Calu3 (cell line): Measurements from ENCODE around the gene WLS. TPM values are rescaled to one million over a fixed set of nuclear protein-coding genes. Genes with fewer than 3 reads are reported as not detected.

Source experiments
- BruUV-seq: library from RNA; stranded (reverse); fragments of 400-500 nt; replicated peaks from 2 replicates; lab custom pipeline; 2021; lab: Mats Ljungman, UMichigan
- CTCF ChIA-PET: fragments of 300-600 bp; sonication (Branson Sonifier 250); formaldehyde crosslinking; loops from one replicate; lab custom pipeline; 2022; ENCODE audit warnings: antibody characterized with exemption; lab: Charles Lee
- DNase-seq: peaks from one replicate; pipeline ENCODE4 v3.0.0; 2022
- H3K27ac Mint-ChIP-seq: one replicate; pipeline ENCODE4 v1.8.0; 2022; ENCODE audit warnings: mixed read lengths; ENCODE audit not compliant: unreplicated experiment
- H3K27me3 Mint-ChIP-seq: one replicate; pipeline ENCODE4 v1.8.0; 2022; ENCODE audit warnings: mixed read lengths; ENCODE audit not compliant: unreplicated experiment
- H3K36me3 Mint-ChIP-seq: one replicate; pipeline ENCODE4 v1.8.0; 2022; ENCODE audit warnings: mild to moderate bottlenecking, moderate library complexity, mixed read lengths; ENCODE audit not compliant: insufficient read depth, unreplicated experiment
- H3K4me1 Mint-ChIP-seq: one replicate; pipeline ENCODE4 v1.8.0; 2022; ENCODE audit warnings: mild to moderate bottlenecking, low read depth, mixed read lengths; ENCODE audit not compliant: unreplicated experiment
- H3K4me3 Mint-ChIP-seq: one replicate; pipeline ENCODE4 v1.8.0; 2022; ENCODE audit warnings: mild to moderate bottlenecking, low read depth, moderate library complexity, mixed read lengths; ENCODE audit not compliant: unreplicated experiment
- H3K9me3 Mint-ChIP-seq: one replicate; pipeline ENCODE4 v1.8.0; 2022; ENCODE audit warnings: low read depth, mixed read lengths; ENCODE audit not compliant: unreplicated experiment
- CTCF ChIP-seq: fragments of 200-600 bp; IDR thresholded peaks from one replicate; pipeline ENCODE4 v1.8.0; 2022; ENCODE audit warnings: antibody characterized with exemption; ENCODE audit not compliant: unreplicated experiment
- intact Hi-C: fragments of 100-400 bp; cut with micrococcal nuclease; formaldehyde crosslinking; loops from one replicate; pipeline ENCODE4 v1.10.0; 2022; ENCODE audit not compliant: unreplicated experiment
- total RNA-seq: library from RNA; stranded (reverse); gene quantifications from 2 replicates; pipeline ENCODE4 v1.2.3, GENCODE V29; 2022

Gene WLS
- total RNA-seq, 1 experiment from 2014 or later, result 50.9 TPM

GRCh38 chr1:68117416-68117815, 114.9 kb downstream of the WLS start:
- H3K9me3 Mint-ChIP-seq, result no peaks in the 10 kb centered on the region
- intact Hi-C loops, result loop anchor here (2.0 to 10.0 kb wide), 2 partner anchors 473 to 1617 kb away; no protein-coding TSS in a partner anchor
- CTCF ChIA-PET, result interaction anchor here (0.6 to 2.2 kb wide), 5 partner anchors 179 to 267 kb away, joined by 3 to 8 read pairs (median 6); no protein-coding TSS in a partner anchor
- no peak for TF ChIP-seq CTCF
- H3K4me3 Mint-ChIP-seq, result no peak overlapping the region
- peaks cover 7% of the 10 kb centered on the region for H3K36me3 Mint-ChIP-seq
- no peak for DNase-seq
- peaks cover 16% of the 10 kb centered on the region for H3K4me1 Mint-ChIP-seq
- no peak overlapping the region for H3K27ac Mint-ChIP-seq
- H3K27me3 Mint-ChIP-seq, result no peaks in the 10 kb centered on the region
- no TSS peak for BruUV-seq

- H3K9me3 Mint-ChIP-seq, result no peaks in the 10 kb centered on the region
- intact Hi-C loops, result loop anchor here (1.0 to 10.0 kb wide), 4 partner anchors 205 to 1618 kb away; no protein-coding TSS in a partner anchor
- peak; percentile 63 for DNase-seq
- no TSS peak for BruUV-seq
- no peak overlapping the region for H3K4me3 Mint-ChIP-seq
- peaks cover 22% of the 10 kb centered on the region for H3K4me1 Mint-ChIP-seq
- TF ChIP-seq CTCF, result peak; percentile 74
- H3K27me3 Mint-ChIP-seq, result no peaks in the 10 kb centered on the region
- H3K27ac Mint-ChIP-seq, result no peak overlapping the region
- H3K36me3 Mint-ChIP-seq, result peaks cover 9% of the 10 kb centered on the region
- CTCF ChIA-PET, result interaction anchor here (0.6 to 2.2 kb wide), 7 partner anchors 180 to 354 kb away, joined by 3 to 8 read pairs (median 6); no protein-coding TSS in a partner anchor
Observed at GRCh38 chr1:68116643-68117235, 115.6 kb downstream of the WLS start.

- intact Hi-C loops, result loop anchor here (10.0 kb wide), 1 partner anchor 1619 kb away; no protein-coding TSS in a partner anchor
- TF ChIP-seq CTCF, result no peak
- BruUV-seq, result no TSS peak
- H3K9me3 Mint-ChIP-seq, result no peaks in the 10 kb centered on the region
- peaks cover 29% of the 10 kb centered on the region for H3K4me1 Mint-ChIP-seq
- H3K27me3 Mint-ChIP-seq, result no peaks in the 10 kb centered on the region
- CTCF ChIA-PET, result interaction anchor here (2.2 kb wide), 1 partner anchor 265 kb away, joined by 8 read pairs; no protein-coding TSS in a partner anchor
- H3K27ac Mint-ChIP-seq, result no peak overlapping the region
- H3K36me3 Mint-ChIP-seq, result peaks cover 9% of the 10 kb centered on the region
- no peak for DNase-seq
- no peak overlapping the region for H3K4me3 Mint-ChIP-seq
Observed at GRCh38 chr1:68115308-68115707, 117.0 kb downstream of the WLS start.

GRCh38 chr1:68113966-68114365, 118.4 kb downstream of the WLS start:
- Mint-ChIP-seq H3K27ac (no peak overlapping the region), H3K4me1 (peaks cover 29% of the 10 kb centered on the region), H3K27me3 (no peaks in the 10 kb centered on the region), H3K4me3 (no peak overlapping the region), H3K9me3 (no peaks in the 10 kb centered on the region), H3K36me3 (peaks cover 9% of the 10 kb centered on the region)
- intact Hi-C loops, result loop anchor here (2.0 to 10.0 kb wide), 3 partner anchors 67 to 1621 kb away; no protein-coding TSS in a partner anchor
- BruUV-seq, result no TSS peak
- no peak for TF ChIP-seq CTCF
- CTCF ChIA-PET, result no interaction called here
- no peak for DNase-seq
